ENCODE data around the gene SERPIND1. TPM values are rescaled to one million over a fixed set of nuclear protein-coding genes. Genes with fewer than 3 reads are reported as not detected.
A peak's percentile ranks its signal among the peaks of the same experiment; 100 is the strongest.

The SERPIND1 gene
- 0.18 TPM for total RNA-seq (ENCODE audit: unreplicated experiment)
- long read RNA-seq = 0 reads

GRCh38 chr22:20773793-20774212 lies at the start of gene SERPIND1:
Gene SERPIND1, plus strand, starts transcription at chr22:20774113. Its CDS starts 5,200 bp downstream, at chr22:20779313.
- Mint-ChIP-seq H3K27ac (ENCODE audit: unreplicated experiment) (no peak within 1 kb of the TSS), H3K27me3 (ENCODE audit: unreplicated experiment) (no peaks in the 10 kb centered on the region), H3K4me1 (ENCODE audit: unreplicated experiment) (peaks cover 10% of the 10 kb centered on the region), H3K9me3 (ENCODE audit: unreplicated experiment) (no peaks in the 10 kb centered on the region), H3K36me3 (ENCODE audit: low read depth, unreplicated experiment) (peaks cover 1% of the 10 kb centered on the region), H3K4me3 (ENCODE audit: unreplicated experiment) (no peak within 1 kb of the TSS)
- no peak for TF ChIP-seq CTCF (IDR thresholded peaks at IDR 0.05; ENCODE audit: unreplicated experiment)
- DNase-seq (ENCODE audit: low spot score) = no peak

GRCh38 chr22:20724676-20725454 lies 49.0 kb upstream of the SERPIND1 start:
- H3K9me3 Mint-ChIP-seq (ENCODE audit: unreplicated experiment) = no peaks in the 10 kb centered on the region
- DNase-seq (ENCODE audit: low spot score) = no peak
- H3K36me3 Mint-ChIP-seq (ENCODE audit: low read depth, unreplicated experiment) = peaks cover 24% of the 10 kb centered on the region
- H3K27me3 Mint-ChIP-seq (ENCODE audit: unreplicated experiment) = peaks cover 5% of the 10 kb centered on the region
- no peak overlapping the region for H3K27ac Mint-ChIP-seq (ENCODE audit: unreplicated experiment)
- H3K4me1 Mint-ChIP-seq (ENCODE audit: unreplicated experiment) = peaks cover 5% of the 10 kb centered on the region
- TF ChIP-seq CTCF (IDR thresholded peaks at IDR 0.05; ENCODE audit: unreplicated experiment) = no peak
- peak overlapping the region; percentile 68 for H3K4me3 Mint-ChIP-seq (ENCODE audit: unreplicated experiment)

GRCh38 chr22:20725987-20726558 lies 47.8 kb upstream of the SERPIND1 start:
- peaks cover 5% of the 10 kb centered on the region for H3K4me1 Mint-ChIP-seq (ENCODE audit: unreplicated experiment)
- TF ChIP-seq CTCF (IDR thresholded peaks at IDR 0.05; ENCODE audit: unreplicated experiment) = no peak
- H3K4me3 Mint-ChIP-seq (ENCODE audit: unreplicated experiment) = no peak overlapping the region
- DNase-seq (ENCODE audit: low spot score) = no peak
- H3K27me3 Mint-ChIP-seq (ENCODE audit: unreplicated experiment) = peaks cover 5% of the 10 kb centered on the region
- H3K9me3 Mint-ChIP-seq (ENCODE audit: unreplicated experiment) = no peaks in the 10 kb centered on the region
- no peak overlapping the region for H3K27ac Mint-ChIP-seq (ENCODE audit: unreplicated experiment)
- peaks cover 24% of the 10 kb centered on the region for H3K36me3 Mint-ChIP-seq (ENCODE audit: low read depth, unreplicated experiment)

- peaks cover 19% of the 10 kb centered on the region for H3K36me3 Mint-ChIP-seq (ENCODE audit: low read depth, unreplicated experiment)
- no peak overlapping the region for H3K27ac Mint-ChIP-seq (ENCODE audit: unreplicated experiment)
- H3K27me3 Mint-ChIP-seq (ENCODE audit: unreplicated experiment) = peaks cover 5% of the 10 kb centered on the region
- no peaks in the 10 kb centered on the region for H3K9me3 Mint-ChIP-seq (ENCODE audit: unreplicated experiment)
- no peak for DNase-seq (ENCODE audit: low spot score)
- no peaks in the 10 kb centered on the region for H3K4me1 Mint-ChIP-seq (ENCODE audit: unreplicated experiment)
- no peak overlapping the region for H3K4me3 Mint-ChIP-seq (ENCODE audit: unreplicated experiment)
- TF ChIP-seq CTCF (IDR thresholded peaks at IDR 0.05; ENCODE audit: unreplicated experiment) = no peak
Observed at GRCh38 chr22:20727118-20728015, 46.5 kb upstream of the SERPIND1 start.
